ENCODE data around the gene FLRT1. TPM values are rescaled to one million over a fixed set of nuclear protein-coding genes. Genes with fewer than 3 reads are reported as not detected.

The FLRT1 gene
- polyA plus RNA-seq, 1 experiment: 0.17 TPM

GRCh38 chr11:64035081-64035524 is 628 bp upstream of the FLRT1 start:
- TF ChIP-seq CTCF (IDR thresholded peaks at IDR 0.05; ENCODE audit: low read depth, low read length): no peak
- POLR2A ChIA-PET: no interaction called here
- CTCF ChIA-PET: interaction anchor here (1.2 kb wide), 1 partner anchor 118 kb away, joined by 3 read pairs; no protein-coding TSS in a partner anchor
- Histone ChIP-seq H3K9me3 (ENCODE audit: control insufficient read depth, insufficient read depth, low read length) (no peaks in the 10 kb centered on the region; the same call in 1 of the 2 replicates), H3K27me3 (ENCODE audit: control insufficient read depth, insufficient read depth, low read length) (peaks cover 29% of the 10 kb centered on the region), H3K4me3 (ENCODE audit: low read depth, low read length) (no peak overlapping the region), H3K27ac (ENCODE audit: low read depth, low read length) (no peak overlapping the region)
- DNase-seq (ENCODE audit: low read depth, low spot score): no peak

GRCh38 chr11:64036087-64037026 is 626 bp downstream of the FLRT1 start:
- DNase-seq (ENCODE audit: low read depth, low spot score): no peak
- no peaks in the 10 kb centered on the region; the same call in 1 of the 2 replicates for H3K9me3 ChIP-seq (ENCODE audit: control insufficient read depth, insufficient read depth, low read length)
- ChIA-PET CTCF (interaction anchor here (0.6 kb wide), 1 partner anchor 319 kb away, joined by 3 read pairs; no protein-coding TSS in a partner anchor), POLR2A (no interaction called here)
- H3K27ac ChIP-seq (ENCODE audit: low read depth, low read length): no peak overlapping the region
- peak overlapping the region; percentile 48 for H3K4me3 ChIP-seq (ENCODE audit: low read depth, low read length)
- H3K27me3 ChIP-seq (ENCODE audit: control insufficient read depth, insufficient read depth, low read length): peaks cover 32% of the 10 kb centered on the region
- no peak for TF ChIP-seq CTCF (IDR thresholded peaks at IDR 0.05; ENCODE audit: low read depth, low read length)

- Histone ChIP-seq H3K4me3 (ENCODE audit: low read depth, low read length) (no peak overlapping the region), H3K27ac (ENCODE audit: low read depth, low read length) (no peak overlapping the region), H3K27me3 (ENCODE audit: control insufficient read depth, insufficient read depth, low read length) (peaks cover 37% of the 10 kb centered on the region), H3K9me3 (ENCODE audit: control insufficient read depth, insufficient read depth, low read length) (no peaks in the 10 kb centered on the region; the same call in 1 of the 2 replicates)
- DNase-seq (ENCODE audit: low read depth, low spot score): no peak
- ChIA-PET CTCF (no interaction called here), POLR2A (no interaction called here)
- TF ChIP-seq CTCF (IDR thresholded peaks at IDR 0.05; ENCODE audit: low read depth, low read length): no peak
These were observed 1.4 kb downstream of the FLRT1 start for GRCh38 chr11:64037027-64037634.

- POLR2A ChIA-PET: no interaction called here
- CTCF ChIA-PET: no interaction called here
- no peak overlapping the region for H3K4me3 ChIP-seq (ENCODE audit: low read depth, low read length)
- DNase-seq (ENCODE audit: low read depth, low spot score): no peak
- peaks cover 37% of the 10 kb centered on the region for H3K27me3 ChIP-seq (ENCODE audit: control insufficient read depth, insufficient read depth, low read length)
- H3K27ac ChIP-seq (ENCODE audit: low read depth, low read length): no peak overlapping the region
- no peaks in the 10 kb centered on the region; the same call in 1 of the 2 replicates for H3K9me3 ChIP-seq (ENCODE audit: control insufficient read depth, insufficient read depth, low read length)
- no peak for TF ChIP-seq CTCF (IDR thresholded peaks at IDR 0.05; ENCODE audit: low read depth, low read length)
These were observed 2.8 kb downstream of the FLRT1 start for GRCh38 chr11:64038500-64038899.
